HEK293T (cell line): Measurements from ENCODE around the gene ZNF683.

ENCODE experiments used
- ELF4 ChIP-seq: fragments of 450-650 bp; IDR thresholded peaks from 2 replicates; pipeline ENCODE4 v1.6.1; 2017; ENCODE audit warnings: antibody characterized with exemption
- FOXA1 ChIP-seq: fragments of 450-650 bp; IDR thresholded peaks from 2 replicates; pipeline ENCODE4 v1.6.1; 2016; ENCODE audit warnings: mild to moderate bottlenecking
- FOXM1 ChIP-seq: fragments of 450-650 bp; IDR thresholded peaks from 2 replicates; pipeline ENCODE4 v1.6.1; 2017; ENCODE audit warnings: mild to moderate bottlenecking, borderline replicate concordance
- PKNOX1 ChIP-seq: fragments of 450-650 bp; IDR thresholded peaks from 2 replicates; pipeline ENCODE4 v1.6.1; 2016
- SP1 ChIP-seq: fragments of 450-650 bp; IDR thresholded peaks from 2 replicates; pipeline ENCODE4 v1.6.1; 2017

- TF ChIP-seq FOXA1, result no peak
- TF ChIP-seq ELF4, result no peak
- no peak for TF ChIP-seq SP1
- TF ChIP-seq FOXM1, result no peak
- TF ChIP-seq PKNOX1, result no peak
Measured at GRCh38 chr1:26350343-26350700, 22.2 kb downstream of the ZNF683 start.
